ENCODE measurements around the gene IL9R.
"Not testable (repeated sequence)": the region's sequence is repeated elsewhere in the genome, so short reads cannot be mapped to it uniquely, and the experiment has no call there.

Gene IL9R

GRCh38 chrX:156005144-156005543 lies 7.6 kb downstream of the IL9R start:
- H3K9ac ChIP-seq (ENCODE audit: low read length in 2 of 2), result no peak overlapping the region
- peaks cover 0 to 3% of the 10 kb centered on the region in 2 donors for H3K27me3 ChIP-seq (ENCODE audit: control insufficient read depth in 1 of 2, insufficient read depth in 2 of 2, low read length in 2 of 2)
- no peaks in the 10 kb centered on the region for H3K36me3 ChIP-seq (ENCODE audit: control insufficient read depth in 2 of 2, insufficient read depth in 2 of 2, low read length in 2 of 2)
- no peak overlapping the region for H3K4me3 ChIP-seq (ENCODE audit: low read length in 2 of 2)
- no peaks in the 10 kb centered on the region for H3K9me3 ChIP-seq (ENCODE audit: control insufficient read depth in 2 of 2, low read length in 2 of 2)
- H3K27ac ChIP-seq (ENCODE audit: low read length), result no peak overlapping the region
- no peaks in the 10 kb centered on the region for H3K4me1 ChIP-seq (ENCODE audit: control insufficient read depth, insufficient read depth, low read length)

DNA sequence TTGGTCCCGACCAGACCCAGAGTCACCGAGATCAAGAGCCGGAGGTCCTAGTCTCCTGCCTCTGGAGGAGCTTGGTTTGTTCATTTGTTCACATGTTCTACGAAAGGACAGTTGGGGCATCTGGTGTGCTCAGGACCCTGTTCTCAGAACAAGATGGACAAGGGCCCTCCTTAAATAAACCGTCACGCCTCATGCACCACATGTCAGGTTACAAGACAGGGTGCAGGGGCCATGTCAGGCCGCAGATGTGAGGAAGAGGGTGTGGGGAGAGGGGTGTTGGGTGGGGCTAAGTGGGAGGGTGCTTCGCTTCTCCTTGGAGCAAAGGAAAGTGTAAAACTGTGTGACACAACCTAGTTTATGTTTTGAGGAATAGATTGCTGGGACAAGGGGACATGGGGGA lies 9.0 kb downstream of the IL9R start:
- H3K9me3 ChIP-seq (ENCODE audit: control insufficient read depth in 2 of 2, low read length in 2 of 2); H3K4me3 ChIP-seq (ENCODE audit: low read length in 2 of 2); H3K9ac ChIP-seq (ENCODE audit: low read length in 2 of 2); H3K4me1 ChIP-seq (ENCODE audit: control insufficient read depth, insufficient read depth, low read length); H3K36me3 ChIP-seq (ENCODE audit: control insufficient read depth in 2 of 2, insufficient read depth in 2 of 2, low read length in 2 of 2); H3K27ac ChIP-seq (ENCODE audit: low read length); H3K27me3 ChIP-seq (ENCODE audit: control insufficient read depth in 1 of 2, insufficient read depth in 2 of 2, low read length in 2 of 2): not testable (repeated sequence)

GRCh38 chrX:156008379-156008778 lies 10.9 kb downstream of the IL9R start:
- H3K27me3 ChIP-seq (ENCODE audit: control insufficient read depth in 1 of 2, insufficient read depth in 2 of 2, low read length in 2 of 2), result not testable (repeated sequence)

GRCh38 chrX:156008915-156009314 lies 11.4 kb downstream of the IL9R start:
- H3K27ac ChIP-seq (ENCODE audit: low read length), result no peak overlapping the region
- no peaks in the 10 kb centered on the region for H3K9me3 ChIP-seq (ENCODE audit: control insufficient read depth in 2 of 2, low read length in 2 of 2)
- no peaks in the 10 kb centered on the region for H3K27me3 ChIP-seq (ENCODE audit: control insufficient read depth in 1 of 2, insufficient read depth in 2 of 2, low read length in 2 of 2)
- no peak overlapping the region for H3K9ac ChIP-seq (ENCODE audit: low read length in 2 of 2)
- no peaks in the 10 kb centered on the region for H3K36me3 ChIP-seq (ENCODE audit: control insufficient read depth in 2 of 2, insufficient read depth in 2 of 2, low read length in 2 of 2)
- H3K4me1 ChIP-seq (ENCODE audit: control insufficient read depth, insufficient read depth, low read length), result no peaks in the 10 kb centered on the region
- no peak overlapping the region for H3K4me3 ChIP-seq (ENCODE audit: low read length in 2 of 2)

More at GRCh38 chrX:156008379-156008778, 10.9 kb downstream of the IL9R start:
- H3K4me3 ChIP-seq (ENCODE audit: low read length in 2 of 2); H3K27ac ChIP-seq (ENCODE audit: low read length); H3K9ac ChIP-seq (ENCODE audit: low read length in 2 of 2); H3K36me3 ChIP-seq (ENCODE audit: control insufficient read depth in 2 of 2, insufficient read depth in 2 of 2, low read length in 2 of 2); H3K9me3 ChIP-seq (ENCODE audit: control insufficient read depth in 2 of 2, low read length in 2 of 2); H3K4me1 ChIP-seq (ENCODE audit: control insufficient read depth, insufficient read depth, low read length): not testable (repeated sequence)

DNA sequence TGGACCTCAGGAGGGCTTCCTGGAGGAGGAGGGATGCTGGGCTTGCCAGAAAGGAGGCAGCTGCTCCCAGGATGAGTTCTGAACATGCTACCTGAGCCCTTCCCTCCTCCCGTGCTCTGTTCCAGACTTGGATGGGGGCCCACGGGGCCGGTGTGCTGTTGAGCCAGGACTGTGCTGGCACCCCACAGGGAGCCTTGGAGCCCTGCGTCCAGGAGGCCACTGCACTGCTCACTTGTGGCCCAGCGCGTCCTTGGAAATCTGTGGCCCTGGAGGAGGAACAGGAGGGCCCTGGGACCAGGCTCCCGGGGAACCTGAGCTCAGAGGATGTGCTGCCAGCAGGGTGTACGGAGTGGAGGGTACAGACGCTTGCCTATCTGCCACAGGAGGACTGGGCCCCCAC lies 12.2 kb downstream of the IL9R start:
- not testable (repeated sequence) for H3K27me3 ChIP-seq (ENCODE audit: control insufficient read depth in 1 of 2, insufficient read depth in 2 of 2, low read length in 2 of 2); H3K27ac ChIP-seq (ENCODE audit: low read length); H3K9me3 ChIP-seq (ENCODE audit: control insufficient read depth in 2 of 2, low read length in 2 of 2); H3K36me3 ChIP-seq (ENCODE audit: control insufficient read depth in 2 of 2, insufficient read depth in 2 of 2, low read length in 2 of 2); H3K4me1 ChIP-seq (ENCODE audit: control insufficient read depth, insufficient read depth, low read length); H3K4me3 ChIP-seq (ENCODE audit: low read length in 2 of 2); H3K9ac ChIP-seq (ENCODE audit: low read length in 2 of 2)

DNA sequence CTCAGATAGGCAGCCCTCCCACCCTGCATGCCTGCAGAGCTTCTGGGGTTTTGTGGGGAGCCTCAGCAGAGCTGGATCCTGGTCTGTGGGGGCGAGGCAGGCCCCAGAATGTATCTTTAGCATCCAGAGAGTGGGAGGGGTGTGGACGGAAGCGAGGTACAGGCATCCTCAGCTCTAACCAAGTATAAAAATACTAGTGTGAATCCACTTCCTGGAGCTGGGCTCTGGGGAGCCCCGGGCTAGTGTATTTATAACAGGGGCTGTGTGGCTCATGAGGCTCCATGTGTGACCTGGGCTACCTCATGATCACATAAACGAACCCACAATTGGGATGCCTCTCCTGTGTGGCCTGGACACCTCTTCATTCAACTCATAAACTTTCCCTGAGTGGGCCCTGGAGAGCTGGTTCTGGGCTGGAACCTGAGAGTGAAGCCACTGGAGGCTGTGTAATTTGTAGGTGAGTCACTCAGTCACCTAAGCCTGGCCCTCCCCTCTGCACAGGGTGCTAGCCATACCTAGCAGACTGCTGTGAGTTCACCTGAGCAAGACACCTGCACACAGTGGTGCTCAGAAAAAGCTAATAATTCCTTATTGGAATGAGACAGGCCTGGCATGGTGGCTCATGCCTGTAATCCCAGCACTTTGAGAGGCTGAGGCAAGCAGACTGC lies 15.9 kb downstream of the IL9R start:
- H3K27me3 ChIP-seq (ENCODE audit: control insufficient read depth in 1 of 2, insufficient read depth in 2 of 2, low read length in 2 of 2); H3K9ac ChIP-seq (ENCODE audit: low read length in 2 of 2); H3K4me1 ChIP-seq (ENCODE audit: control insufficient read depth, insufficient read depth, low read length); H3K9me3 ChIP-seq (ENCODE audit: control insufficient read depth in 2 of 2, low read length in 2 of 2); H3K27ac ChIP-seq (ENCODE audit: low read length); H3K36me3 ChIP-seq (ENCODE audit: control insufficient read depth in 2 of 2, insufficient read depth in 2 of 2, low read length in 2 of 2); H3K4me3 ChIP-seq (ENCODE audit: low read length in 2 of 2): not testable (repeated sequence)

- H3K4me3 ChIP-seq (ENCODE audit: low read length in 2 of 2); H3K4me1 ChIP-seq (ENCODE audit: control insufficient read depth, insufficient read depth, low read length); H3K9ac ChIP-seq (ENCODE audit: low read length in 2 of 2); H3K27ac ChIP-seq (ENCODE audit: low read length); H3K27me3 ChIP-seq (ENCODE audit: control insufficient read depth in 1 of 2, insufficient read depth in 2 of 2, low read length in 2 of 2); H3K9me3 ChIP-seq (ENCODE audit: control insufficient read depth in 2 of 2, low read length in 2 of 2); H3K36me3 ChIP-seq (ENCODE audit: control insufficient read depth in 2 of 2, insufficient read depth in 2 of 2, low read length in 2 of 2): not testable (repeated sequence)
Measured at GRCh38 chrX:156019846-156020245, 22.4 kb downstream of the IL9R start.

GRCh38 chrX:156023002-156023401 lies 25.5 kb downstream of the IL9R start:
- H3K4me1 ChIP-seq (ENCODE audit: control insufficient read depth, insufficient read depth, low read length); H3K27me3 ChIP-seq (ENCODE audit: control insufficient read depth in 1 of 2, insufficient read depth in 2 of 2, low read length in 2 of 2); H3K4me3 ChIP-seq (ENCODE audit: low read length in 2 of 2); H3K36me3 ChIP-seq (ENCODE audit: control insufficient read depth in 2 of 2, insufficient read depth in 2 of 2, low read length in 2 of 2); H3K9ac ChIP-seq (ENCODE audit: low read length in 2 of 2); H3K9me3 ChIP-seq (ENCODE audit: control insufficient read depth in 2 of 2, low read length in 2 of 2); H3K27ac ChIP-seq (ENCODE audit: low read length): not testable (repeated sequence)

- H3K27me3 ChIP-seq (ENCODE audit: control insufficient read depth in 1 of 2, insufficient read depth in 2 of 2, low read length in 2 of 2); H3K9me3 ChIP-seq (ENCODE audit: control insufficient read depth in 2 of 2, low read length in 2 of 2); H3K36me3 ChIP-seq (ENCODE audit: control insufficient read depth in 2 of 2, insufficient read depth in 2 of 2, low read length in 2 of 2); H3K4me3 ChIP-seq (ENCODE audit: low read length in 2 of 2); H3K9ac ChIP-seq (ENCODE audit: low read length in 2 of 2); H3K4me1 ChIP-seq (ENCODE audit: control insufficient read depth, insufficient read depth, low read length); H3K27ac ChIP-seq (ENCODE audit: low read length): not testable (repeated sequence)
Measured at GRCh38 chrX:156024949-156025492, 27.5 kb downstream of the IL9R start.

DNA sequence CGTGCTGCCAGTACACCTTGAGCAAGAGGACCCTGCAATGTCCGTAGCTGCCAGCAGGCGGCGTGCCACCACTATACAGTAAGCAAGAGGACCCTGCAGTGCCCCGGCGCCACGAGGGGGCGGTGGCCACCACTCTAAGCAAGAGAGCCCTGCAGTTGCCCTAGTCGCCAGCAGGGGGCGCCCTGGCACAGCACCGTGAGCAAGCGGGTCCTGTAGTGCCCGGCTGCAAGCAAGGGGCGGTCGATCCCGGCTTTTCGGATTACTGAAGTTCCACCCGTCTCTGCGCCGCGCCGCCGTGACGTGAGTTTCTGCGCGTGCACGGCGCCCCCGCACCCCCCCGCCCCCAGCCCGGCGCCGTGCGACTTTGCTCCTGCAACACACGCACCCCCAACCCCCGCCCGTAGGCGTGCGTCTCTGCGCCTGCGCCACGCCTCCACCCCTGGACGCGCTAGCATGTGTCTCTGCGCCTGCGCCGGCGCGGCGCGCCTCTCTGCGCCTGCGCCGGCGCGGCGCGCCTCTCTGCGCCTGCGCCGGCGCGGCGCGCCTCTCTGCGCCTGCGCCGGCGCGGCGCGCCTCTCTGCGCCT lies 31.2 kb downstream of the IL9R start:
- not testable (repeated sequence) for H3K9me3 ChIP-seq (ENCODE audit: control insufficient read depth in 2 of 2, low read length in 2 of 2); H3K9ac ChIP-seq (ENCODE audit: low read length in 2 of 2); H3K4me1 ChIP-seq (ENCODE audit: control insufficient read depth, insufficient read depth, low read length); H3K36me3 ChIP-seq (ENCODE audit: control insufficient read depth in 2 of 2, insufficient read depth in 2 of 2, low read length in 2 of 2); H3K27ac ChIP-seq (ENCODE audit: low read length); H3K27me3 ChIP-seq (ENCODE audit: control insufficient read depth in 1 of 2, insufficient read depth in 2 of 2, low read length in 2 of 2); H3K4me3 ChIP-seq (ENCODE audit: low read length in 2 of 2)

DNA sequence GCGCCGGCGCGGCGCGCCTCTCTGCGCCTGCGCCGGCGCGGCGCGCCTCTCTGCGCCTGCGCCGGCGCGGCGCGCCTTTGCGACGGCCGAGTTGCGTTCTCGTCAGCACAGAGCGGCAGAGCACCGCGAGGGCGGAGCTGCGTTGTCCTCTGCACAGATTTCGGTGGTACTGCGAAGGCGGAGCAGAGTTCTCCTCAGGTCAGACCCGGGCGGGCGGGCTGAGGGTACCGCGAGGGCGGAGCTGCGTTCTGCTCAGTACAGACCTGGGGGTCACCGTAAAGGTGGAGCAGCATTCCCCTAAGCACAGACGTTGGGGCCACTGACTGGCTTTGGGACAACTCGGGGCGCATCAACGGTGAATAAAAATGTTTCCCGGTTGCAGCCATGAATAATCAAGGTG lies 31.8 kb downstream of the IL9R start:
- not testable (repeated sequence) for H3K27ac ChIP-seq (ENCODE audit: low read length); H3K4me3 ChIP-seq (ENCODE audit: low read length in 2 of 2); H3K4me1 ChIP-seq (ENCODE audit: control insufficient read depth, insufficient read depth, low read length); H3K9me3 ChIP-seq (ENCODE audit: control insufficient read depth in 2 of 2, low read length in 2 of 2); H3K9ac ChIP-seq (ENCODE audit: low read length in 2 of 2); H3K27me3 ChIP-seq (ENCODE audit: control insufficient read depth in 1 of 2, insufficient read depth in 2 of 2, low read length in 2 of 2); H3K36me3 ChIP-seq (ENCODE audit: control insufficient read depth in 2 of 2, insufficient read depth in 2 of 2, low read length in 2 of 2)

Measured in stomach smooth muscle (tissue), 2 donors.